SU-DHL-6 (cell line): Measurements from ENCODE around the gene C18orf32.
"Not testable (repeated sequence)": the region's sequence is repeated elsewhere in the genome, so short reads cannot be mapped to it uniquely, and the experiment has no call there.

Source experiments
- H2AFZ ChIP-seq: fragments of 200-600 bp; sonication (generic); 2 replicates; pipeline ENCODE4 v1.6.1; 2014; ENCODE audit warnings: low read depth, mild to moderate bottlenecking, moderate library complexity, mixed read lengths, antibody characterized with exemption, low read length; ENCODE audit not compliant: severe bottlenecking
- H3F3A ChIP-seq: fragments of 200-600 bp; shearing (Covaris generic); 2 replicates; pipeline ENCODE4 v1.6.0; 2016; ENCODE audit warnings: antibody characterized with exemption, mild to moderate bottlenecking; ENCODE audit not compliant: insufficient read depth
- H3K27ac ChIP-seq: fragments of 200-600 bp; sonication (generic); 2 replicates; pipeline ENCODE4 v1.5.1; 2016; ENCODE audit warnings: low read depth, mild to moderate bottlenecking, low read length, moderate library complexity, mixed read lengths
- H3K27me3 ChIP-seq: fragments of 200-600 bp; sonication (generic), shearing (Covaris generic); 2 replicates; pipeline ENCODE4 v1.6.0; 2014; ENCODE audit warnings: mild to moderate bottlenecking, low read length
- H3K36me3 ChIP-seq: fragments of 200-600 bp; sonication (generic); 2 replicates; pipeline ENCODE4 v1.6.1; 2014; ENCODE audit warnings: mild to moderate bottlenecking, low read length, mixed read lengths
- H3K4me2 ChIP-seq: fragments of 300-600, 200-600 bp; shearing (Covaris generic), sonication (generic); 2 replicates; pipeline ENCODE4 v1.6.0; 2014; ENCODE audit warnings: low read length, low read depth, mild to moderate bottlenecking; ENCODE audit not compliant: poor library complexity, severe bottlenecking
- H3K4me3 ChIP-seq: fragments of 200-600 bp; sonication (generic); 2 replicates; pipeline ENCODE4 v1.5.1; 2014; ENCODE audit warnings: antibody characterized with exemption, low read length, mild to moderate bottlenecking, mixed read lengths; ENCODE audit not compliant: insufficient read depth, poor library complexity, severe bottlenecking
- H3K79me2 ChIP-seq: fragments of 200-600 bp; sonication (generic); 2 replicates; pipeline ENCODE4 v1.6.1; 2014; ENCODE audit warnings: mild to moderate bottlenecking, low read length, moderate library complexity; ENCODE audit not compliant: insufficient read depth
- H3K9ac ChIP-seq: fragments of 200-600 bp; sonication (generic); 2 replicates; pipeline ENCODE4 v1.7.0; 2014; ENCODE audit warnings: mild to moderate bottlenecking, low read length
- H3K9me2 ChIP-seq: fragments of 200-600 bp; sonication (generic); replicated peaks from 2 replicates; pipeline ENCODE4 v1.6.1; 2014; ENCODE audit warnings: low read length; ENCODE audit not compliant: insufficient read depth
- H3K9me3 ChIP-seq: fragments of 200-600 bp; sonication (generic); 2 replicates; pipeline ENCODE4 v1.6.1; 2014; ENCODE audit warnings: low read length, mixed read lengths; ENCODE audit not compliant: insufficient read depth
- H4K20me1 ChIP-seq: fragments of 200-600 bp; sonication (generic); 2 replicates; pipeline ENCODE4 v1.6.1; 2014; ENCODE audit warnings: low read depth, mild to moderate bottlenecking, antibody characterized with exemption, low read length, moderate library complexity, mixed read lengths
- EZH2phosphoT487 ChIP-seq: fragments of 200-600 bp; sonication (generic), shearing (Covaris generic); conservative IDR thresholded peaks from 2 replicates; pipeline ENCODE4 v1.6.1; 2018; ENCODE audit warnings: mild to moderate bottlenecking, antibody characterized with exemption, low read length, moderate library complexity, mixed read lengths
- TF ChIP-seq, protein P1 (sequence below): fragments of 200-600 bp; sonication (generic); IDR thresholded peaks from one replicate; pipeline ENCODE4 v1.5.1; 2017; ENCODE audit warnings: antibody characterized with exemption, mild to moderate bottlenecking, low read length, moderate library complexity; ENCODE audit not compliant: insufficient read depth, poor library complexity, severe bottlenecking

Gene C18orf32

DNA sequence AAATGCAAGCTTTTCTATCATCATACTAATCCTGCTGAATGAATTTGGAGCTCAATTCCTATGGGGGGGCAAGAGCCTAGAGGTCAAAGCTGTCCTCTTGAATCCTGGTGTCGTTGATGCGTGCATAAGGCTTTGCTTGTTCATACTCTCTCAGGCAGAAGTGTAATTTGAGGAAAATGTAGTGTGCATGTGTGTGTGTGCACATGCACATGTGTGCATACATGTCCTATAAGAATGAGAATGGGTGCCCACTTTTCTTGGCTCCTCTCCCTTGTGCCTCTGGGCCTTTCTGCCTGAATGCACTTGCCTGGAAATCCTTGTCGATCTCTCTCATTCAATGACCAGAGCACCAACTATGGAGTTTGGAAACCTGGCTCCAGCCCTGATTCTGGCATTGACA, 28.5 kb upstream of the C18orf32 start:
- H3K4me3 ChIP-seq, result no peak overlapping the region
- H2AFZ ChIP-seq, result no peak overlapping the region
- no peaks in the 10 kb centered on the region for H4K20me1 ChIP-seq
- no peak overlapping the region for H3K9ac ChIP-seq
- H3K27ac ChIP-seq, result no peak overlapping the region
- H3K9me2 ChIP-seq, result no peaks in the 10 kb centered on the region
- no peaks in the 10 kb centered on the region for H3K36me3 ChIP-seq
- no peaks in the 10 kb centered on the region for H3K79me2 ChIP-seq
- TF ChIP-seq, protein P1, sequence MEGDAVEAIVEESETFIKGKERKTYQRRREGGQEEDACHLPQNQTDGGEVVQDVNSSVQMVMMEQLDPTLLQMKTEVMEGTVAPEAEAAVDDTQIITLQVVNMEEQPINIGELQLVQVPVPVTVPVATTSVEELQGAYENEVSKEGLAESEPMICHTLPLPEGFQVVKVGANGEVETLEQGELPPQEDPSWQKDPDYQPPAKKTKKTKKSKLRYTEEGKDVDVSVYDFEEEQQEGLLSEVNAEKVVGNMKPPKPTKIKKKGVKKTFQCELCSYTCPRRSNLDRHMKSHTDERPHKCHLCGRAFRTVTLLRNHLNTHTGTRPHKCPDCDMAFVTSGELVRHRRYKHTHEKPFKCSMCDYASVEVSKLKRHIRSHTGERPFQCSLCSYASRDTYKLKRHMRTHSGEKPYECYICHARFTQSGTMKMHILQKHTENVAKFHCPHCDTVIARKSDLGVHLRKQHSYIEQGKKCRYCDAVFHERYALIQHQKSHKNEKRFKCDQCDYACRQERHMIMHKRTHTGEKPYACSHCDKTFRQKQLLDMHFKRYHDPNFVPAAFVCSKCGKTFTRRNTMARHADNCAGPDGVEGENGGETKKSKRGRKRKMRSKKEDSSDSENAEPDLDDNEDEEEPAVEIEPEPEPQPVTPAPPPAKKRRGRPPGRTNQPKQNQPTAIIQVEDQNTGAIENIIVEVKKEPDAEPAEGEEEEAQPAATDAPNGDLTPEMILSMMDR, result no peak
- no peak for TF ChIP-seq EZH2phosphoT487
- H3K4me2 ChIP-seq, result no peak overlapping the region
- no peaks in the 10 kb centered on the region for H3F3A ChIP-seq
- H3K9me3 ChIP-seq, result no peaks in the 10 kb centered on the region
- no peaks in the 10 kb centered on the region for H3K27me3 ChIP-seq

DNA sequence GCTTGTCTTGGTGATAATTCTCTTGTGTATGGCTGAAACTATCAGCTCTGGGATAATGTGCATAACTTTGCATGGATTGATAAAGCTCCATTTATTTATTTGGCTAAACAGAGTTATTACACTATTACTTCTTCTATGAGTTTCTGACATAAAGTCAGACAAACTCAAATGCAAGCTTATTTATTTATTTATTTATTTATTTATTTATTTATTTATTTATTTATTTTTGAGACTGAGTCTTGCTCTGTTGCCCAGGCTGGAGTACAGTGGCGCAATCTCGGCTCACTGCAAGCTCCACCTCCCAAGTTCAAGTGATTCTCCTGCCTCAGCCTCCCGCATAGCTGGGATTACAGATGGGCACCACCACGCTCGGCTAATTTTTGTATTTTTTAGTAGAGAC, 28.0 kb upstream of the C18orf32 start:
- H3K4me2 ChIP-seq, H3K79me2 ChIP-seq, H4K20me1 ChIP-seq, H3K36me3 ChIP-seq, H3K27me3 ChIP-seq, H3K9me2 ChIP-seq, H3K9ac ChIP-seq, H3F3A ChIP-seq, H3K9me3 ChIP-seq, H3K4me3 ChIP-seq, H3K27ac ChIP-seq, H2AFZ ChIP-seq: not testable (repeated sequence)

DNA sequence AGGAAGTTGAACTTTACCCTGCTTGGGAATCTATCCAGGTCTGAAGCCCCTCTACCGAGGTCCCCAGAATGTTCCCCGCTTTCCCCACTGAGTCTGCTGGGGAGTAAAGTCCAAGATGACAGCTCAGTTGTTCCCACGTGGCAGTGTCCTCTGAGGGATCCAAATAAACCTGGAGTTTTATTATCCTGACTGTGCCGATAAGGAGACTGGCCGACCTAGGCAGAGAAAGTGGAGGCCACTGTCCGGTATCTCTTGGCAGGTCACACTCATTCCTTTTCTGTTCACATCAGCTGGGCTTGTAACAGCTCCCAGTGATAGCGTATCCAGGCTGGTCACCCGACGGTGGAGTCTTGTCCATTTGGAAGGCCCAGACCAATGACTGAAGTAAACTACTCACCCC, 27.5 kb upstream of the C18orf32 start:
- H3K9me2 ChIP-seq, result no peaks in the 10 kb centered on the region
- H3K9ac ChIP-seq, result no peak overlapping the region
- no peak overlapping the region for H2AFZ ChIP-seq
- no peak for TF ChIP-seq EZH2phosphoT487
- H4K20me1 ChIP-seq, result no peaks in the 10 kb centered on the region
- H3K9me3 ChIP-seq, result no peaks in the 10 kb centered on the region
- H3F3A ChIP-seq, result no peaks in the 10 kb centered on the region
- no peak overlapping the region for H3K4me3 ChIP-seq
- H3K36me3 ChIP-seq, result no peaks in the 10 kb centered on the region
- H3K4me2 ChIP-seq, result no peak overlapping the region
- H3K27ac ChIP-seq, result no peak overlapping the region
- no peaks in the 10 kb centered on the region for H3K79me2 ChIP-seq
- H3K27me3 ChIP-seq, result no peaks in the 10 kb centered on the region

DNA sequence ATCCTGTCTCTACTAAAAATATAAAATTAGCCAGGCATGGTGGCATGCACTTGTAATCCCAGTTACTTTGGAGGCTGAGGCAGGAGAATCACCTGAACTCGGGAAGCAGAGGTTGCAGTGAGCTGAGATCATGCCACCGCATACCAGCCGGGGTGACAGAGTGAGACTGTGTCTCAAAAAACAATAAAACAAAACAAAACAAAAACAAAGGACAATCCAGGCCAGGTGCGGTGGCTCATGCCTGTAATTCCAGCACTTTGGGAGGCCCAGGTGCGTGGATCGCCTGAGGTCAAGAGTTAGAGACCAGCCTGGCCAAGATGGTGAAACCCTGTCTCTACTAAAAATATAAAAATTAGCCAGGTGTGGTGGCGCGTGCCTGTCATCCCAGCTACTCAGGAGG, 25.8 kb upstream of the C18orf32 start:
- not testable (repeated sequence) for H3K27me3 ChIP-seq, H3K27ac ChIP-seq, H3K9me2 ChIP-seq, H3F3A ChIP-seq, H3K9me3 ChIP-seq, H3K9ac ChIP-seq, H2AFZ ChIP-seq, H4K20me1 ChIP-seq, H3K36me3 ChIP-seq, H3K4me2 ChIP-seq, H3K4me3 ChIP-seq, H3K79me2 ChIP-seq

DNA sequence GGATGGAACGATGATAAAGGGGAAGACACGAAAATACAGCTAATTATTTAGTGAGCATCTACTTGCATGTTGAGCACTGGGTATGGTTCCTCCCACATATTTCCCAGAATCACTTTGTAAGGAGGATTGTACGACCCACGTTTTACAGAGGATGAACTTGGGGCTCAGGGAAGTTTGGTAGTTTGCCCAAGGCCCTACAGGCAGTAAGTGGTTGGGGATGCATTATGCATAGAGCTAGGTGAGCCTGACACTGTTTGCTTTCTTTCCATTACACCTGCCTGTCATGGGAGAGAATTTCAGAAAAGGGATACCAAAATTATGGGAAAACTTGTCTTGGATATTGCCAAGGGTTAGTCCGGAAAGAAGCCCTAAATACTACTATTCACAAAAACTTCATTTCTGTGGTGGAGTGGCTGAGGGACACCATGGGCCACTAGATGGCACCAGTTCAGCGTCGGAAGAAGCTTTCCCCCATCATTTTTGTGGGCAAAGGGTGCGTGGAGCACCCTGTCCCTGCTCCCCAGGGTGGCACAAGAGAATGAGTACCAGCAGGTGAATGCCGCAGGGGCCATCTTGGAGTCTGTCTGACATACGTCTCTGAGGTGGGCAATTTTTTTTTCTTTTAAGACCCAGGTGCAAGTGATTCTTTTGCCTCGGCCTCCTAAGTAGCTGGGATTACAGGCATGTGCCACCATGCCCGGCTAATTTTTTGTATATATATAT, 23.5 kb upstream of the C18orf32 start:
- Histone ChIP-seq H3K36me3 (no peaks in the 10 kb centered on the region), H3K9me2 (no peaks in the 10 kb centered on the region), H2AFZ (no peak overlapping the region), H3K9me3 (no peaks in the 10 kb centered on the region), H3K79me2 (no peaks in the 10 kb centered on the region), H4K20me1 (no peaks in the 10 kb centered on the region), H3K4me2 (no peak overlapping the region), H3K9ac (no peak overlapping the region), H3K27me3 (no peaks in the 10 kb centered on the region), H3K27ac (no peak overlapping the region), H3K4me3 (no peak overlapping the region), H3F3A (no peaks in the 10 kb centered on the region)
- no peak for TF ChIP-seq EZH2phosphoT487
- TF ChIP-seq, protein P1, result peak; percentile 90

DNA sequence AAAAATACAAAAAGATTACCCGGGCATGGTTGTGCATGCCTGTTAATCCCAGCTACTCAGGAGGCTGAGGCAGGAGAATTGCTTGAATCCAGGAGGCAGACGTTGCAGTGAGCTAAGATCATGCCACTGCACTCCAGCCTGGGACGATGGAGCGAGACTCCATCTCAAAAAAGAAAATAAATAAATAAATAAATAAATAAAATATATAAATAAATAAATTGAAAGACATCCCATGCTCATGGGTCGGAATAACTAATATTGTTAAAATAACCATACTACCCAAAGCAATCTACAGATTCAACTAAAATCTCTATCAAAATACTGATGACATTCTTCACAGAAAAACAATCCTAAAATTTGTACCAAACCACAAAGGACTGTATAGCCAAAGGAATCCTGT, 19.4 kb upstream of the C18orf32 start:
- H3K9ac ChIP-seq, H3K36me3 ChIP-seq, H3K27me3 ChIP-seq, H3F3A ChIP-seq, H3K9me3 ChIP-seq, H3K9me2 ChIP-seq, H3K27ac ChIP-seq, H3K79me2 ChIP-seq, H3K4me3 ChIP-seq, H3K4me2 ChIP-seq, H4K20me1 ChIP-seq, H2AFZ ChIP-seq: not testable (repeated sequence)
